ENCODE measurements around the gene SLC43A1.

The SLC43A1 gene

GRCh38 chr11:57530215-57530595 is 14.7 kb upstream of the SLC43A1 start:
- Histone ChIP-seq H2AFZ (peak overlapping the region; percentile 84), H3K79me2 (peaks cover 3% of the 10 kb centered on the region), H3K4me3 (ENCODE audit: low read depth, low read length) (peak overlapping the region; percentile 87), H3K9me3 (ENCODE audit: control insufficient read depth, low read length) (no peaks in the 10 kb centered on the region), H3K36me3 (ENCODE audit: control insufficient read depth, insufficient read depth, low read length) (no peaks in the 10 kb centered on the region), H3K27me3 (ENCODE audit: control insufficient read depth, insufficient read depth, low read length) (no peaks in the 10 kb centered on the region), H3K4me2 (ENCODE audit: low read length) (peak overlapping the region; percentile 88), H3K9ac (peak overlapping the region; percentile 46), H3K4me1 (peaks cover 4% of the 10 kb centered on the region), H3K27ac (peak overlapping the region; percentile 61)
- TF ChIP-seq CTCF (IDR thresholded peaks at IDR 0.05), result no peak

- no peaks in the 10 kb centered on the region for H3K27me3 ChIP-seq (ENCODE audit: control insufficient read depth, insufficient read depth, low read length)
- peaks cover 4% of the 10 kb centered on the region for H3K4me1 ChIP-seq
- H2AFZ ChIP-seq, result no peak overlapping the region
- H3K4me2 ChIP-seq (ENCODE audit: low read length), result no peak overlapping the region
- no peak overlapping the region for H3K9ac ChIP-seq
- H3K9me3 ChIP-seq (ENCODE audit: control insufficient read depth, low read length), result no peaks in the 10 kb centered on the region
- H3K27ac ChIP-seq, result no peak overlapping the region
- H3K4me3 ChIP-seq (ENCODE audit: low read depth, low read length), result no peak overlapping the region
- H3K36me3 ChIP-seq (ENCODE audit: control insufficient read depth, insufficient read depth, low read length), result no peaks in the 10 kb centered on the region
- peaks cover 3% of the 10 kb centered on the region for H3K79me2 ChIP-seq
- no peak for TF ChIP-seq CTCF (IDR thresholded peaks at IDR 0.05)
Observed at GRCh38 chr11:57529012-57529411, 13.5 kb upstream of the SLC43A1 start.

GRCh38 chr11:57527056-57527631 is 11.6 kb upstream of the SLC43A1 start:
- Histone ChIP-seq H3K9ac (no peak overlapping the region), H3K4me3 (ENCODE audit: low read depth, low read length) (no peak overlapping the region), H3K4me1 (peaks cover 4% of the 10 kb centered on the region), H3K9me3 (ENCODE audit: control insufficient read depth, low read length) (no peaks in the 10 kb centered on the region), H3K27me3 (ENCODE audit: control insufficient read depth, insufficient read depth, low read length) (no peaks in the 10 kb centered on the region), H3K27ac (no peak overlapping the region), H2AFZ (no peak overlapping the region), H3K4me2 (ENCODE audit: low read length) (no peak overlapping the region), H3K79me2 (peaks cover 3% of the 10 kb centered on the region), H3K36me3 (ENCODE audit: control insufficient read depth, insufficient read depth, low read length) (no peaks in the 10 kb centered on the region)
- TF ChIP-seq CTCF (IDR thresholded peaks at IDR 0.05), result peak; percentile 69

- no peak for TF ChIP-seq CTCF (IDR thresholded peaks at IDR 0.05)
Observed at GRCh38 chr11:57523419-57523818, 7.9 kb upstream of the SLC43A1 start.

GRCh38 chr11:57521116-57521515 is 5.6 kb upstream of the SLC43A1 start:
- Histone ChIP-seq H3K4me1 (no peaks in the 10 kb centered on the region), H3K9ac (no peak overlapping the region), H2AFZ (no peak overlapping the region), H3K79me2 (no peaks in the 10 kb centered on the region), H3K9me3 (ENCODE audit: control insufficient read depth, low read length) (no peaks in the 10 kb centered on the region), H3K27ac (no peak overlapping the region), H3K27me3 (ENCODE audit: control insufficient read depth, insufficient read depth, low read length) (no peaks in the 10 kb centered on the region), H3K36me3 (ENCODE audit: control insufficient read depth, insufficient read depth, low read length) (no peaks in the 10 kb centered on the region), H3K4me3 (ENCODE audit: low read depth, low read length) (no peak overlapping the region), H3K4me2 (ENCODE audit: low read length) (no peak overlapping the region)
- TF ChIP-seq CTCF (IDR thresholded peaks at IDR 0.05), result no peak

More at GRCh38 chr11:57523419-57523818, 7.9 kb upstream of the SLC43A1 start:
- Histone ChIP-seq H2AFZ (no peak overlapping the region), H3K4me3 (ENCODE audit: low read depth, low read length) (no peak overlapping the region), H3K27me3 (ENCODE audit: control insufficient read depth, insufficient read depth, low read length) (no peaks in the 10 kb centered on the region), H3K79me2 (no peaks in the 10 kb centered on the region), H3K4me2 (ENCODE audit: low read length) (no peak overlapping the region), H3K9me3 (ENCODE audit: control insufficient read depth, low read length) (no peaks in the 10 kb centered on the region), H3K9ac (no peak overlapping the region), H3K36me3 (ENCODE audit: control insufficient read depth, insufficient read depth, low read length) (no peaks in the 10 kb centered on the region), H3K4me1 (no peaks in the 10 kb centered on the region), H3K27ac (no peak overlapping the region)

Data from parathyroid adenoma (tissue), 2 donors.